Keratinocyte (primary cell): ENCODE measurements around the gene PANX2. TPM values are rescaled to one million over a fixed set of nuclear protein-coding genes. Genes with fewer than 3 reads are reported as not detected.

Source experiments
- DNase-seq: peaks from one replicate; pipeline ENCODE4 v3.0.0-alpha.2; 2011; ENCODE audit warnings: low read depth, missing footprints, low spot score
- FAIRE-seq: peaks from 2 replicates; lab custom pipeline; 2011; peaks lifted over from hg19 to GRCh38; lab: Jason Lieb, UNC
- H2AFZ ChIP-seq: 2 replicates; pipeline ENCODE4 v1.6.0; 2012; ENCODE audit warnings: low read length, control low read depth, inconsistent platforms; ENCODE audit not compliant: control insufficient read depth
- H3K27ac ChIP-seq: 2 replicates; pipeline ENCODE4 v1.5.1; 2011; ENCODE audit warnings: low read length; ENCODE audit not compliant: control insufficient read depth, insufficient read depth
- H3K27me3 ChIP-seq: 3 replicates; pipeline ENCODE4 v1.6.0; 2011; ENCODE audit warnings: low read length; ENCODE audit not compliant: control insufficient read depth, insufficient read depth; ENCODE audit errors: extremely low read depth
- H3K36me3 ChIP-seq, 2 experiments: 2 replicates in 1 of 2; 3 replicates in 1 of 2; pipeline ENCODE4 v1.5.1; 2011; ENCODE audit warnings: low read length in 2 of 2, mild to moderate bottlenecking in 1 of 2; ENCODE audit not compliant: control insufficient read depth in 2 of 2, insufficient read depth in 2 of 2; ENCODE audit errors: extremely low read depth in 1 of 2
- H3K4me1 ChIP-seq: 3 replicates; pipeline ENCODE4 v1.5.1; 2011; ENCODE audit warnings: low read length; ENCODE audit not compliant: control insufficient read depth, insufficient read depth; ENCODE audit errors: extremely low read depth
- H3K4me2 ChIP-seq: 3 replicates; pipeline ENCODE4 v1.6.0; 2011; ENCODE audit warnings: low read depth, low read length; ENCODE audit not compliant: control insufficient read depth, insufficient read depth; ENCODE audit errors: extremely low read depth
- H3K4me3 ChIP-seq, 3 experiments: fragments of 200-600 bp in 1 of 3; sonication (generic) in 1 of 3; 2 replicates in 2 of 3; 3 replicates in 1 of 3; pipeline ENCODE4 v1.5.1; 2011 to 2016; ENCODE audit warnings: low read length in 3 of 3, mild to moderate bottlenecking in 3 of 3, control low read depth in 2 of 3, inconsistent platforms in 1 of 3, low read depth in 1 of 3, mixed read lengths in 1 of 3, mixed run types in 1 of 3, moderate library complexity in 1 of 3; ENCODE audit not compliant: control insufficient read depth in 2 of 3, insufficient read depth in 2 of 3; ENCODE audit errors: extremely low read depth in 1 of 3
- H3K79me2 ChIP-seq: 2 replicates; pipeline ENCODE4 v1.6.0; 2012; ENCODE audit warnings: low read length; ENCODE audit not compliant: control insufficient read depth, insufficient read depth
- H3K9ac ChIP-seq: 3 replicates; pipeline ENCODE4 v1.6.0; 2011; ENCODE audit warnings: low read length; ENCODE audit not compliant: control insufficient read depth, insufficient read depth; ENCODE audit errors: extremely low read depth
- H3K9me1 ChIP-seq: 3 replicates; pipeline ENCODE4 v1.6.0; 2011; ENCODE audit warnings: low read length; ENCODE audit not compliant: control insufficient read depth, insufficient read depth; ENCODE audit errors: extremely low read depth
- H3K9me3 ChIP-seq: 2 replicates; pipeline ENCODE4 v1.5.1; 2012; ENCODE audit warnings: low read depth, low read length; ENCODE audit not compliant: control insufficient read depth
- H4K20me1 ChIP-seq: 3 replicates; pipeline ENCODE4 v1.6.0; 2011; ENCODE audit warnings: low read length; ENCODE audit not compliant: control insufficient read depth, insufficient read depth; ENCODE audit errors: extremely low read depth
- CTCF ChIP-seq, 3 experiments: IDR thresholded peaks in 1 of 3; conservative IDR thresholded peaks in 1 of 3; optimal IDR thresholded peaks in 1 of 3; 2 replicates in 2 of 3; 3 replicates in 1 of 3; pipeline versions ENCODE3 to v1.5.1; 2011; ENCODE audit warnings: low read length in 3 of 3, mild to moderate bottlenecking in 3 of 3, moderate library complexity in 2 of 3, control low read depth in 1 of 3, inconsistent platforms in 1 of 3; ENCODE audit not compliant: insufficient read depth in 2 of 3; ENCODE audit errors: extremely low read depth in 1 of 3
- EZH2 ChIP-seq: IDR thresholded peaks from one replicate; pipeline ENCODE4 v1.6.1; 2012; ENCODE audit warnings: inconsistent platforms, mild to moderate bottlenecking, low read length, moderate library complexity
- dilution Hi-C: fragments of 300-500 bp; cut with MboI; formaldehyde crosslinking; loops from one replicate; pipeline ENCODE4 v1.7.0; 2020; ENCODE audit warnings: low sequenced_read_pairs; ENCODE audit not compliant: extremely low pct_ligation_motif_present
- polyA plus RNA-seq, 5 experiments: library from polyadenylated mRNA; depleted of rRNA in 3 of 5; stranded (reverse) in 3 of 5; stranded (forward) in 1 of 5; unstranded in 1 of 5; fragments of >200 nt; gene quantifications; 1 replicate in 1 of 5; 2 replicates in 3 of 5; 3 replicates in 1 of 5; pipeline versions ENCODE4 v1.2.1 to v1.2.3, GENCODE V29; 2011 to 2012; ENCODE audit warnings: missing spikeins in 2 of 5, low read depth in 1 of 5, low replicate concordance in 1 of 5

Gene PANX2
- polyA plus RNA-seq, 1 donor (not counting 4 experiments of a cell fraction or from before 2014, with no cell fraction given) = 0.22 TPM

- H3K4me1 ChIP-seq = peaks cover 34% of the 10 kb centered on the region
- no peak for DNase-seq
- dilution Hi-C loops = no loop called here
These were observed 20.6 kb downstream of the PANX2 start for GRCh38 chr22:50190941-50191741.

GRCh38 chr22:50192436-50193204 is 22.1 kb downstream of the PANX2 start:
- no peaks in the 10 kb centered on the region for H3K9me3 ChIP-seq
- no peaks in the 10 kb centered on the region for H3K27me3 ChIP-seq
- H3K4me3 ChIP-seq = no peak overlapping the region
- peaks cover 22% of the 10 kb centered on the region in 2 experiments for H3K36me3 ChIP-seq
- peak overlapping the region; percentile 40 for H3K27ac ChIP-seq
- dilution Hi-C loops = no loop called here
- FAIRE-seq (no peak), DNase-seq (no peak)
- H3K9me1 ChIP-seq = no peaks in the 10 kb centered on the region
- no peak overlapping the region for H3K9ac ChIP-seq
- peaks cover 54% of the 10 kb centered on the region for H3K79me2 ChIP-seq
- H3K4me1 ChIP-seq = peaks cover 28% of the 10 kb centered on the region
- TF ChIP-seq EZH2 (no peak), CTCF (optimal IDR thresholded peaks at IDR 0.05 in 1 of 3, IDR thresholded peaks at IDR 0.05 in 1 of 3, conservative IDR thresholded peaks at IDR 0.05 in 1 of 3; ENCODE audit: extremely low read depth in 1 of 3, insufficient read depth in 2 of 3, low read length in 3 of 3) (no peak)
- H4K20me1 ChIP-seq = no peaks in the 10 kb centered on the region
- H2AFZ ChIP-seq = no peak overlapping the region
- peak overlapping the region; percentile 16 for H3K4me2 ChIP-seq

More at GRCh38 chr22:50190941-50191741, 20.6 kb downstream of the PANX2 start:
- no peaks in the 10 kb centered on the region for H3K9me1 ChIP-seq
- H3K9ac ChIP-seq = peak overlapping the region; percentile 64
- H4K20me1 ChIP-seq = peaks cover 3% of the 10 kb centered on the region
- FAIRE-seq = no peak
- no peaks in the 10 kb centered on the region for H3K27me3 ChIP-seq
- TF ChIP-seq CTCF (optimal IDR thresholded peaks at IDR 0.05 in 1 of 3, IDR thresholded peaks at IDR 0.05 in 1 of 3, conservative IDR thresholded peaks at IDR 0.05 in 1 of 3; ENCODE audit: extremely low read depth in 1 of 3, insufficient read depth in 2 of 3, low read length in 3 of 3) (no peak), EZH2 (no peak)
- H3K27ac ChIP-seq = peak overlapping the region; percentile 78
- no peak overlapping the region for H2AFZ ChIP-seq
- peak overlapping the region; percentile 40 to 68 (median 43) for H3K4me3 ChIP-seq
- H3K4me2 ChIP-seq = peak overlapping the region; percentile 52
- H3K9me3 ChIP-seq = no peaks in the 10 kb centered on the region
- peaks cover 13 to 18% of the 10 kb centered on the region in 2 experiments for H3K36me3 ChIP-seq
- H3K79me2 ChIP-seq = peaks cover 67% of the 10 kb centered on the region
